ENCODE results near the gene GMEB2. TPM values are rescaled to one million over a fixed set of nuclear protein-coding genes. Genes with fewer than 3 reads are reported as not detected.

The GMEB2 gene
- total RNA-seq, 6 donors from 2014 or later: 10.1 to 12.9 (median 12.4) TPM

DNA sequence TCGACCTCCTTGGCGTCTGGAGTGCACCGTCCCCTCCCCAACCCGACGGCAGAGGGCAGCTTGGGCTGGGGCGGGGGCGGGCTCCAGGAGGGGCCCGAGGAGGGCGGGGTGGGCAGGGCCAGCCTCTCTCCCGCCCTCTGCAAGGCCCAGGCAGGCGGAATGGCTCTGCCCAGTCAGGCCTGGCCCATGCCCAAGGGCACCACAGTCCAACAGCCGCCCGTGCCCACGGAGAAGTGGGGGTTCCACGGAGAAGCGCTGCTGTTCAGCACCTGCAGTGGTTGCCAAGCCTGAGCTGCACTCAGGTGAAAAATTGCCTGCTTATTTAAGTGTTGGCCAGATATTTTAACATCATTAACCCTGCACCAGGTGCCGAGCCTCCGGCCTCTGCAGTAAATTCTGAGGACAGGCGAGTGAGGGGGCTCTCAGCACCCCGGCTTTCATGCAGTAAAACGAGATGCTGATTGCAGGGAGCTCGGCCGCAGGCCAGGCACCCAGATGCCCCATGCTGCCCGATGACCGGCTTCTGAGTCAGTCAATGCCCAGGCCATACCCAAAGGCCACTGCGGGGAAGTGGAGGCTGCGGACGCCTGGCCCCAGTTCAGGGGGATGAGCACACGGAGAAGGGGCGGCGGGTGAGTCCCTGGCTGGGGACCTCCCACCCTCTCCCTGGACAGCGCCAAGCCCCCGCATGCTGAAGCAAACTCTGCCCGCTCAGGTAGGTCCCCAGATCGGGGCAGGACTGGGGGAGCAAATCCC, 79.0 kb downstream of the GMEB2 start, which contains the start of gene SRMS:
Gene SRMS (minus strand): TSS at position 25 of the 756 bp plus-strand sequence. CDS start 286 bp downstream, outside the sequence.
- H3K27me3 ChIP-seq: peaks cover 0 to 27% (median 5%) of the 10 kb centered on the region in 4 donors
- WGBS, 2 donors: 74 to 88% methylated on average over 6 to 24 of the region's 35 CpGs
- no peak within 1 kb of the TSS for H3K4me3 ChIP-seq
- H3K27ac ChIP-seq: no peak within 1 kb of the TSS
- H3K4me1 ChIP-seq: peaks cover under 1 to 16% (median 4%) of the 10 kb centered on the region in 4 donors
- TF ChIP-seq, protein P1, sequence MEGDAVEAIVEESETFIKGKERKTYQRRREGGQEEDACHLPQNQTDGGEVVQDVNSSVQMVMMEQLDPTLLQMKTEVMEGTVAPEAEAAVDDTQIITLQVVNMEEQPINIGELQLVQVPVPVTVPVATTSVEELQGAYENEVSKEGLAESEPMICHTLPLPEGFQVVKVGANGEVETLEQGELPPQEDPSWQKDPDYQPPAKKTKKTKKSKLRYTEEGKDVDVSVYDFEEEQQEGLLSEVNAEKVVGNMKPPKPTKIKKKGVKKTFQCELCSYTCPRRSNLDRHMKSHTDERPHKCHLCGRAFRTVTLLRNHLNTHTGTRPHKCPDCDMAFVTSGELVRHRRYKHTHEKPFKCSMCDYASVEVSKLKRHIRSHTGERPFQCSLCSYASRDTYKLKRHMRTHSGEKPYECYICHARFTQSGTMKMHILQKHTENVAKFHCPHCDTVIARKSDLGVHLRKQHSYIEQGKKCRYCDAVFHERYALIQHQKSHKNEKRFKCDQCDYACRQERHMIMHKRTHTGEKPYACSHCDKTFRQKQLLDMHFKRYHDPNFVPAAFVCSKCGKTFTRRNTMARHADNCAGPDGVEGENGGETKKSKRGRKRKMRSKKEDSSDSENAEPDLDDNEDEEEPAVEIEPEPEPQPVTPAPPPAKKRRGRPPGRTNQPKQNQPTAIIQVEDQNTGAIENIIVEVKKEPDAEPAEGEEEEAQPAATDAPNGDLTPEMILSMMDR (IDR thresholded peaks at IDR 0.05): no peak
- TF ChIP-seq POLR2A (IDR thresholded peaks at IDR 0.05) (no peak), EP300 (IDR thresholded peaks at IDR 0.05) (no peak), POLR2AphosphoS5 (IDR thresholded peaks at IDR 0.05) (no peak)
- no peaks in the 10 kb centered on the region for H3K9me3 ChIP-seq
- ATAC-seq (ENCODE audit: low FRiP score in 2 of 2) (no peak), DNase-seq (peak in 1 of 2 donors; percentile 58)
- no peaks in the 10 kb centered on the region for H3K36me3 ChIP-seq

DNA sequence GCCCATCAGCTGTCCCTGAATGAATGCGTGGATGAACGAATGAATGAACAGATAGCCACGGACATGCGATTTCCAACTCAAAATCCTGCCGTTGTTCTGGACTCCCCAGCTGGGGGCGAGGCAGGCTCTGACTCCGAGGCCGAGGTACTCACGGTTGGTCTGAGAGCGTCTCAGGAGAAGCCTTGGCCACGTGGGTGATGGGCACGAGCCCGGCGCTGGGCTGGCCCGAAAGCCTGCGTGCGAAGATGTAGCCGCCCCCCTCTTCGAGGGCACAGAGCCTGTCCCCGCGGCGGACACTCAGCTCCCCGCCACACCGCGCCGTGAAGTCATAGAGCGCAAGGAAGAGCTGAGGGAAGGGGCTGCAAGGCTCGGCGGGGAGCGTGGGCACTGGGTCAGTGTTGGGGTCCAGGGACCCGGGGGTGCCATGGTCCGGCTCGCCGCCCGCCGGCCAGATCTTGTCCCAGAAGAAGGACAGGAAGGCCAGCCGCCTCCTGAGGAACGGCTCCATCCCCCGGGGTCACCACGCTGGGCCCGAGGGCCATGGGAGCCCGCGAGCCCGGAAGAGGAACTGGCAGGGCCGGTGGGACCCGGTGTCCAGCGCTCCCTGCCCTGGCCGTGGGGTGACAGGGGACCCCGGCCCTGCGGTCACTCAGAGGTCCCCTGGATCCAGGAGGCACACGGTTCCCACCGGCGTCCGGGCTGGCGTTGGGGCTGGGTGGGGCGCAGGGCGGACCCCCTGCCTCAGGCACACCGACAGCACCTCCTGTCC, 79.8 kb downstream of the GMEB2 start:
- DNase-seq: peak in 1 of 2 donors; percentile 82
- no peak overlapping the region for H3K27ac ChIP-seq
- H3K27me3 ChIP-seq: peaks cover 0 to 27% (median 5%) of the 10 kb centered on the region in 4 donors
- no peak overlapping the region for H3K4me3 ChIP-seq
- no peak for ATAC-seq (ENCODE audit: low FRiP score in 2 of 2)
- no peaks in the 10 kb centered on the region for H3K36me3 ChIP-seq
- no peak for TF ChIP-seq POLR2A (IDR thresholded peaks at IDR 0.05)
- no peak for TF ChIP-seq POLR2AphosphoS5 (IDR thresholded peaks at IDR 0.05)
- no peak for TF ChIP-seq EP300 (IDR thresholded peaks at IDR 0.05)
- TF ChIP-seq, protein P1 (IDR thresholded peaks at IDR 0.05): no peak
- H3K4me1 ChIP-seq: peaks cover 0 to 11% (median 0%) of the 10 kb centered on the region in 4 donors
- WGBS, 2 donors: 48 to 60% methylated on average over 8 to 42 of the region's 58 CpGs
- no peaks in the 10 kb centered on the region for H3K9me3 ChIP-seq

DNA sequence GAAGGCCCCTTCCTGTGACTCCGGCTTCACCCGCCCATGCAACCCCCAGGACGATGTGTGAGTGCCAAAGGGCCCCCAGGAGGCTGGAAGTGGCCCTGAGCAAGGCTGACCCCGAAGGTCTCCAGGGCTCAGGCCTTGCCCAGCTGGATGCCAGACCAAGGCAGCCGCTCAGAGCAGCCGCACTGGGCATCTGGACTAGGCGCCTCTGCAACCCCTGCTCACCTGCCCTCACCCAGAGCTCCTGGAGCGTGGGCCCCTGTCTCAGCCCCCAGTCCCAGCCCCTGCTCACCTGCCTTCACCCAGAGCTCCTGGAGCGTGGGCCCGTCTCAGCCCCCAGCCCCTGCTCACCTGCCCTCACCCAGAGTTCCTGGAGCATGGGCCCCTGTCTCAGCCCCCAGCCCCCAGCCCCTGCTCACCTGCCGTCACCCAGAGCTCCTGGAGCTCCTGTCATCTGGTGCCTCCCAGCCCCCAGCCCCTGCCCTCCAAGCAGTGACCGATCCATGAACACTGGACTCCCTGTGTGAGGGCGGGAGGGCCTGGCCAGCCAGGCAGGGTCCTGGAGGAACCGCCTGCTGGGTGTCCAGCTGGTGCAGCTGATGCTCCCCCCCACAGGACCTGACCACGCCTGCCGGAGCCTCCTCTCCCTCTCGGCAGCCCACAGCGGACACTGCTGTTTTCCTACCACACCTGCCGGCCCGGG, 80.5 kb downstream of the GMEB2 start:
- peaks cover 0 to 27% (median 5%) of the 10 kb centered on the region in 4 donors for H3K27me3 ChIP-seq
- ATAC-seq (ENCODE audit: low FRiP score in 2 of 2) (no peak), DNase-seq (peak in 1 of 2 donors; percentile 68)
- H3K9me3 ChIP-seq: no peaks in the 10 kb centered on the region
- 65 to 88% methylated on average over 9 to 19 of the region's 20 CpGs for WGBS, 2 donors
- H3K36me3 ChIP-seq: no peaks in the 10 kb centered on the region
- H3K27ac ChIP-seq: no peak overlapping the region
- TF ChIP-seq POLR2A (IDR thresholded peaks at IDR 0.05) (no peak), POLR2AphosphoS5 (IDR thresholded peaks at IDR 0.05) (no peak), EP300 (IDR thresholded peaks at IDR 0.05) (no peak)
- TF ChIP-seq, protein P1 (IDR thresholded peaks at IDR 0.05): no peak
- no peak overlapping the region for H3K4me3 ChIP-seq
- H3K4me1 ChIP-seq: peaks cover 0 to 11% (median 0%) of the 10 kb centered on the region in 4 donors

DNA sequence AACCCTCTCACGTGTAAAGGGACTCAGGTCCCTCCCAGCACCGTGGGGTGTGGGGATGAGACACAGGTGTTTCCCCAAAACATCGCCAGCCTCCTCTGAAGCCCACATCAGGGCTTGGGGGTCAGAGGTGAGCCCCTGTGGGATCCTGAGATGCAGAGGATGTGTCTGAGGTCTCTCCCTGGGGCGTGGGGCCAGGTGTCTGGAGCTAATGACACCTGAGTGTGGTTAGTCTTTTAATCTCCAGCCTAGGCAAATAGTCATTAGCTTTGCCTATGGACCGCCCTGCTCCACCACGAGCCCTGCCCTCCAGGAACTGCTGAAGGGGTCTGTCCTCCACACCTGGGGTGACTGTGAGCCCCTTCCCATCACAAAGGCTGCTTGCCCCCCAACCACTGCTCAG, 81.1 kb downstream of the GMEB2 start:
- H3K4me3 ChIP-seq: no peak overlapping the region
- peaks cover 0 to 27% (median 5%) of the 10 kb centered on the region in 4 donors for H3K27me3 ChIP-seq
- DNase-seq (no peak), ATAC-seq (ENCODE audit: low FRiP score in 2 of 2) (no peak)
- 52 to 54% methylated on average over 3 to 6 of the region's 6 CpGs for WGBS, 2 donors
- H3K9me3 ChIP-seq: no peaks in the 10 kb centered on the region
- H3K36me3 ChIP-seq: no peaks in the 10 kb centered on the region
- no peak overlapping the region for H3K27ac ChIP-seq
- no peak for TF ChIP-seq POLR2A (IDR thresholded peaks at IDR 0.05)
- no peak for TF ChIP-seq EP300 (IDR thresholded peaks at IDR 0.05)
- no peak for TF ChIP-seq POLR2AphosphoS5 (IDR thresholded peaks at IDR 0.05)
- TF ChIP-seq, protein P1 (IDR thresholded peaks at IDR 0.05): no peak
- peaks cover 0 to 11% (median 0%) of the 10 kb centered on the region in 4 donors for H3K4me1 ChIP-seq
